IMR-90 (cell line): ENCODE results near the gene FGD3. TPM values are rescaled to one million over a fixed set of nuclear protein-coding genes. Genes with fewer than 3 reads are reported as not detected.

Experiments
- ATAC-seq: fragments of 200-7000 bp; cut with Tn5 transposase; 2 replicates; pipeline ENCODE4 v1.9.1; 2020; ENCODE audit warnings: low read depth, mild to moderate bottlenecking, moderate library complexity
- BruUV-seq: library from RNA; stranded (reverse); fragments of 400-500 nt; replicated peaks from 2 replicates; lab custom pipeline; 2021; lab: Mats Ljungman, UMichigan
- CTCF ChIA-PET: fragments of 300-600 bp; formaldehyde crosslinking; extraction: SDS; loops from one replicate; lab custom pipeline; 2021; ENCODE audit warnings: antibody characterized with exemption; lab: Yijun Ruan, JAX
- POLR2A ChIA-PET: fragments of 300-600 bp; sonication (Branson Sonifier 250); formaldehyde crosslinking; loops from one replicate; lab custom pipeline; 2022; ENCODE audit warnings: antibody characterized with exemption; ENCODE audit not compliant: unreplicated experiment; lab: Charles Lee
- DNase-seq: peaks from one replicate; pipeline ENCODE4 v3.0.0; 2013
- H2AFZ ChIP-seq: replicated peaks from 2 replicates; pipeline ENCODE3; 2013; ENCODE audit warnings: low read length, mild to moderate bottlenecking; ENCODE audit not compliant: poor library complexity
- H2AK5ac ChIP-seq: 2 replicates; pipeline ENCODE4 v1.6.1; 2013; ENCODE audit warnings: low read depth, low read length, inconsistent platforms
- H2AK9ac ChIP-seq: replicated peaks from 2 replicates; pipeline ENCODE3; 2013; ENCODE audit warnings: mild to moderate bottlenecking, low read depth, low read length, moderate library complexity; ENCODE audit not compliant: poor library complexity
- H2BK120ac ChIP-seq: 2 replicates; pipeline ENCODE4 v1.6.1; 2013; ENCODE audit warnings: low read depth, low read length, inconsistent platforms
- H2BK15ac ChIP-seq: 3 replicates; pipeline ENCODE4 v1.6.1; 2013; ENCODE audit warnings: low read depth, low read length, inconsistent platforms
- H2BK20ac ChIP-seq: 2 replicates; pipeline ENCODE4 v1.6.1; 2013; ENCODE audit warnings: low read depth, mild to moderate bottlenecking, inconsistent platforms, low read length, moderate library complexity
- H2BK5ac ChIP-seq: 2 replicates; pipeline ENCODE4 v1.6.1; 2013; ENCODE audit warnings: mild to moderate bottlenecking, low read depth, low read length, inconsistent platforms; ENCODE audit not compliant: poor library complexity, severe bottlenecking
- H3K14ac ChIP-seq: replicated peaks from 2 replicates; pipeline ENCODE4 v1.6.1; 2013; ENCODE audit warnings: low read depth, low read length, inconsistent platforms
- H3K18ac ChIP-seq: 2 replicates; pipeline ENCODE4 v1.6.1; 2013; ENCODE audit warnings: low read depth, low read length, control low read depth
- H3K23ac ChIP-seq: 2 replicates; pipeline ENCODE4 v1.6.1; 2013; ENCODE audit warnings: low read depth, low read length, inconsistent platforms
- H3K27ac ChIP-seq: 2 replicates; pipeline ENCODE4 v1.5.1; 2013; ENCODE audit warnings: mild to moderate bottlenecking, control low read depth, low read length; ENCODE audit not compliant: insufficient read depth
- H3K27me3 ChIP-seq: 2 replicates; pipeline ENCODE4 v1.6.1; 2013; ENCODE audit warnings: low read length; ENCODE audit not compliant: control insufficient read depth, insufficient read depth
- H3K36me3 ChIP-seq: 2 replicates; pipeline ENCODE4 v1.6.1; 2013; ENCODE audit warnings: low read length, mixed read lengths; ENCODE audit not compliant: control insufficient read depth, insufficient read depth
- H3K4ac ChIP-seq: 2 replicates; pipeline ENCODE4 v1.6.1; 2013; ENCODE audit warnings: low read depth, low read length, inconsistent platforms
- H3K4me1 ChIP-seq: 2 replicates; pipeline ENCODE4 v1.6.1; 2013; ENCODE audit warnings: low read length, mixed read lengths; ENCODE audit not compliant: control insufficient read depth, insufficient read depth
- H3K4me2 ChIP-seq: 2 replicates; pipeline ENCODE4 v1.6.1; 2013; ENCODE audit warnings: low read depth, mild to moderate bottlenecking, control low read depth, low read length, moderate library complexity
- H3K4me3 ChIP-seq: 2 replicates; pipeline ENCODE4 v1.5.1; 2013; ENCODE audit warnings: low read depth, mild to moderate bottlenecking, control low read depth, low read length, moderate library complexity; ENCODE audit not compliant: insufficient read depth
- H3K56ac ChIP-seq: 2 replicates; pipeline ENCODE4 v1.6.1; 2013; ENCODE audit warnings: low read length, inconsistent platforms; ENCODE audit not compliant: insufficient read depth; ENCODE audit errors: extremely low read depth
- H3K79me1 ChIP-seq, 2 experiments: 2 replicates each; pipeline ENCODE4 v1.6.1; 2013; ENCODE audit warnings: low read length in 2 of 2, inconsistent platforms in 1 of 2, low read depth in 1 of 2
- H3K9ac ChIP-seq: 2 replicates; pipeline ENCODE4 v1.6.1; 2013; ENCODE audit warnings: low read depth, low read length, control low read depth
- H3K9me1 ChIP-seq: 2 replicates; pipeline ENCODE4 v1.6.1; 2013; ENCODE audit warnings: low read length, inconsistent platforms; ENCODE audit not compliant: insufficient read depth
- H3K9me3 ChIP-seq: 2 replicates; pipeline ENCODE4 v1.6.1; 2013; ENCODE audit warnings: low read length; ENCODE audit not compliant: control insufficient read depth, insufficient read depth
- H4K20me1 ChIP-seq: 2 replicates; pipeline ENCODE4 v1.6.1; 2013; ENCODE audit warnings: low read length, inconsistent platforms; ENCODE audit not compliant: insufficient read depth
- H4K5ac ChIP-seq: 2 replicates; pipeline ENCODE4 v1.6.1; 2013; ENCODE audit warnings: mild to moderate bottlenecking, low read depth, low read length, control low read depth
- H4K8ac ChIP-seq, 2 experiments: 2 replicates each; pipeline ENCODE4 v1.6.1; 2013; ENCODE audit warnings: low read depth in 2 of 2, low read length in 2 of 2, control low read depth in 1 of 2, inconsistent platforms in 1 of 2
- H4K91ac ChIP-seq: 2 replicates; pipeline ENCODE4 v1.6.1; 2013; ENCODE audit warnings: low read depth, low read length, inconsistent platforms; ENCODE audit not compliant: insufficient read depth
- BHLHE40 ChIP-seq: fragments of 150-350 bp; IDR thresholded peaks from 2 replicates; pipeline ENCODE4 v1.6.1; 2016; ENCODE audit warnings: mild to moderate bottlenecking, low read depth, low read length
- CHD1 ChIP-seq: IDR thresholded peaks from 2 replicates; pipeline ENCODE4 v1.6.1; 2012; ENCODE audit warnings: low read depth, low read length, improper control_type of control experiment
- MAFK ChIP-seq: IDR thresholded peaks from 2 replicates; pipeline ENCODE4 v1.6.1; 2012; ENCODE audit warnings: low read depth, low read length, improper control_type of control experiment
- NFE2L2 ChIP-seq: fragments of 150-350 bp; IDR thresholded peaks from 2 replicates; pipeline ENCODE4 v1.6.1; 2016; ENCODE audit warnings: low read depth, mild to moderate bottlenecking, low read length
- POLR2A ChIP-seq: IDR thresholded peaks from 2 replicates; pipeline ENCODE4 v1.6.1; 2012; ENCODE audit warnings: mild to moderate bottlenecking, low read depth, low read length
- RAD21 ChIP-seq: IDR thresholded peaks from 2 replicates; pipeline ENCODE4 v1.6.1; 2012; ENCODE audit warnings: low read length, improper control_type of control experiment
- RCOR1 ChIP-seq: IDR thresholded peaks from 2 replicates; pipeline ENCODE4 v1.6.1; 2012; ENCODE audit warnings: mild to moderate bottlenecking, low read length, improper control_type of control experiment; ENCODE audit not compliant: insufficient replicate concordance
- RFX5 ChIP-seq: IDR thresholded peaks from 2 replicates; pipeline ENCODE4 v1.8.0; 2012; ENCODE audit warnings: low read depth, mild to moderate bottlenecking, low read length, moderate library complexity
- SMC3 ChIP-seq: fragments of 150-350 bp; IDR thresholded peaks from 2 replicates; pipeline ENCODE4 v1.6.1; 2016; ENCODE audit warnings: low read depth, mild to moderate bottlenecking, antibody characterized with exemption, low read length, moderate library complexity
- USF2 ChIP-seq: fragments of 150-350 bp; IDR thresholded peaks from 2 replicates; pipeline ENCODE4 v1.6.1; 2017; ENCODE audit warnings: mild to moderate bottlenecking, antibody characterized with exemption, low read length, low read depth
- WGBS, 2 experiments: methylation state at CpG; one replicate each; pipeline versions ENCODE4 v1.1.5 to v1.1.7; 2013; ENCODE audit warnings: missing lambda C conversion rate in 2 of 2; ENCODE audit not compliant: insufficient read length in 1 of 2; ENCODE audit errors: extremely low coverage in 2 of 2; 5-methylcytosine and 5-hydroxymethylcytosine counted together
- dilution Hi-C: fragments of 300-500 bp; cut with HindIII; formaldehyde crosslinking; loops from one replicate; pipeline ENCODE4 v1.14.3; 2018; ENCODE audit warnings: low sequenced_read_pairs; ENCODE audit not compliant: unreplicated experiment
- in situ Hi-C: fragments of 300-500 bp; cut with MboI; formaldehyde crosslinking; loops from 3 replicates; pipeline ENCODE4 v1.14.3; 2019; ENCODE audit warnings: low sequenced_read_pairs, inconsistent platforms, mixed read lengths
- intact Hi-C: fragments of 100-400 bp; cut with micrococcal nuclease; formaldehyde crosslinking; loops from 2 replicates; pipeline ENCODE4 v1.10.0; 2022
- polyA plus RNA-seq, 3 experiments: library from polyadenylated mRNA; depleted of rRNA; stranded (reverse); fragments of >200 nt; gene quantifications; 2 replicates each; pipeline ENCODE4 v1.2.3, GENCODE V29; 2012; ENCODE audit warnings: low replicate concordance in 1 of 3
- total RNA-seq: library from RNA; depleted of rRNA; stranded (reverse); fragments of >200 nt; gene quantifications from 2 replicates; pipeline ENCODE4 v1.2.3, GENCODE V29; 2012

The FGD3 gene
- total and polyA plus RNA-seq, 2 of the 4 experiments (the other 2 are of a cell fraction), result not detected

GRCh38 chr9:92965061-92965758 lies 17.9 kb downstream of the FGD3 start:
- Histone ChIP-seq H2BK120ac (no peak overlapping the region), H3K14ac (no peak overlapping the region), H3K18ac (no peak overlapping the region), H2AK9ac (no peak overlapping the region), H2BK15ac (no peak overlapping the region), H2AK5ac (no peak overlapping the region), H3K4me2 (no peak overlapping the region), H3K4me1 (no peaks in the 10 kb centered on the region), H3K23ac (no peak overlapping the region), H3K56ac (no peak overlapping the region), H4K20me1 (no peaks in the 10 kb centered on the region), H4K8ac (no peak overlapping the region), H3K9me3 (no peaks in the 10 kb centered on the region; the same call in 1 of the 2 replicates), H2BK5ac (no peak overlapping the region), H3K9ac (no peak overlapping the region), H3K27me3 (peaks cover 4% of the 10 kb centered on the region; the same call in 1 of the 2 replicates), H3K4me3 (no peak overlapping the region), H3K9me1 (no peaks in the 10 kb centered on the region), H3K36me3 (no peaks in the 10 kb centered on the region), H4K5ac (no peak overlapping the region), H3K27ac (no peak overlapping the region), H3K79me1 (no peaks in the 10 kb centered on the region), H2AFZ (peak overlapping the region; percentile 14), H4K91ac (no peak overlapping the region), H3K4ac (no peak overlapping the region), H2BK20ac (no peak overlapping the region)
- ChIA-PET POLR2A (no interaction called here), CTCF (no interaction called here)
- DNase-seq (no peak), ATAC-seq (no peak)
- WGBS, 2 experiments, result no CpG with 5 or more reads among the region's 19 CpGs
- BruUV-seq, result no TSS peak
- dilution Hi-C loops, result no loop called here
- in situ Hi-C loops, result no loop called here
- TF ChIP-seq NFE2L2 (no peak), SMC3 (no peak), RFX5 (no peak), POLR2A (no peak), RCOR1 (no peak), MAFK (no peak), CHD1 (no peak), RAD21 (no peak), USF2 (no peak), BHLHE40 (no peak)
- intact Hi-C loops, result no loop called here
